HFF-Myc (cell line): ENCODE measurements around the gene LRMDA.

Experiments used
- DNase-seq: peaks from one replicate; pipeline ENCODE4 v3.0.0-alpha.2; 2011; ENCODE audit warnings: low read depth; ENCODE audit errors: extremely low read depth
- H3K4me3 ChIP-seq: replicated peaks from 2 replicates; pipeline ENCODE4 v1.5.1; 2011; ENCODE audit warnings: low read depth, mild to moderate bottlenecking, control low read depth, low read length
- CTCF ChIP-seq: IDR thresholded peaks from 2 replicates; pipeline ENCODE4 v1.5.1; 2012; ENCODE audit warnings: mild to moderate bottlenecking, low read depth, low read length, control low read depth; ENCODE audit errors: missing control alignments

LRMDA gene

GRCh38 chr10:76176166-76176550 is 744.7 kb downstream of the LRMDA start:
- no peak for DNase-seq
- TF ChIP-seq CTCF: no peak
- no peak overlapping the region for H3K4me3 ChIP-seq

- H3K4me3 ChIP-seq: no peak overlapping the region
- no peak for DNase-seq
- no peak for TF ChIP-seq CTCF
Measured at GRCh38 chr10:76177936-76178335, 746.5 kb downstream of the LRMDA start.

- H3K4me3 ChIP-seq: no peak overlapping the region
- TF ChIP-seq CTCF: no peak
- DNase-seq: no peak
Measured at GRCh38 chr10:76178532-76179292, 747.3 kb downstream of the LRMDA start.

GRCh38 chr10:76179806-76180205 is 748.4 kb downstream of the LRMDA start:
- no peak for DNase-seq
- TF ChIP-seq CTCF: no peak
- H3K4me3 ChIP-seq: no peak overlapping the region

- TF ChIP-seq CTCF: no peak
Measured at GRCh38 chr10:76184647-76185046, 753.2 kb downstream of the LRMDA start.

GRCh38 chr10:76185471-76186301 is 754.3 kb downstream of the LRMDA start:
- no peak for DNase-seq
- H3K4me3 ChIP-seq: no peak overlapping the region
- no peak for TF ChIP-seq CTCF

More at GRCh38 chr10:76184647-76185046, 753.2 kb downstream of the LRMDA start:
- no peak for DNase-seq
- no peak overlapping the region for H3K4me3 ChIP-seq
